Activated T-helper 17 cell treated with anti-CD3 and anti-CD28 coated beads, Interleukin-2, amount 50 U/mL, for 72 hours (primary cell): Measurements from ENCODE around the gene GXYLT1. TPM values are rescaled to one million over a fixed set of nuclear protein-coding genes. Genes with fewer than 3 reads are reported as not detected.
A peak's percentile ranks its signal among the peaks of the same experiment; 100 is the strongest.
"Not testable (repeated sequence)": the region's sequence is repeated elsewhere in the genome, so short reads cannot be mapped to it uniquely, and the experiment has no call there.

Experiments used
- ATAC-seq: fragments of 150-1000 bp; cut with Tn5 transposase; replicated peaks from 2 replicates; pipeline ENCODE4 v1.10.0; 2021; ENCODE audit warnings: mild to moderate bottlenecking, moderate library complexity
- H3K27ac Mint-ChIP-seq: one replicate; pipeline ENCODE4 v1.8.0; 2022; ENCODE audit warnings: mixed read lengths
- H3K27me3 Mint-ChIP-seq: one replicate; pipeline ENCODE4 v1.8.0; 2022; ENCODE audit warnings: mixed read lengths
- H3K36me3 Mint-ChIP-seq: one replicate; pipeline ENCODE4 v1.8.0; 2022; ENCODE audit warnings: low read depth, mild to moderate bottlenecking, mixed read lengths
- H3K4me1 Mint-ChIP-seq: one replicate; pipeline ENCODE4 v1.8.0; 2022; ENCODE audit warnings: mixed read lengths
- H3K4me3 Mint-ChIP-seq: one replicate; pipeline ENCODE4 v1.8.0; 2022; ENCODE audit warnings: mild to moderate bottlenecking, mixed read lengths
- H3K9me3 Mint-ChIP-seq: one replicate; pipeline ENCODE4 v1.8.0; 2022; ENCODE audit warnings: mixed read lengths
- total RNA-seq, 2 donors: library from RNA; stranded (reverse); gene quantifications; one replicate each; pipeline ENCODE4 v1.2.3, GENCODE V29; 2022

Gene GXYLT1, protein sequence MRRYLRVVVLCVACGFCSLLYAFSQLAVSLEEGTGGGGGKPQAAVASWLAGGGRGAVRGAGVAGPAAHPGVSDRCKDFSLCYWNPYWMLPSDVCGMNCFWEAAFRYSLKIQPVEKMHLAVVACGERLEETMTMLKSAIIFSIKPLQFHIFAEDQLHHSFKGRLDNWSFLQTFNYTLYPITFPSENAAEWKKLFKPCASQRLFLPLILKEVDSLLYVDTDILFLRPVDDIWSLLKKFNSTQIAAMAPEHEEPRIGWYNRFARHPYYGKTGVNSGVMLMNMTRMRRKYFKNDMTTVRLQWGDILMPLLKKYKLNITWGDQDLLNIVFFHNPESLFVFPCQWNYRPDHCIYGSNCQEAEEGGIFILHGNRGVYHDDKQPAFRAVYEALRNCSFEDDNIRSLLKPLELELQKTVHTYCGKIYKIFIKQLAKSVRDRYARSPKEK
- 10 to 100 TPM in 1 of 2 donors, 1 to 10 TPM in 1; 7.3 to 11.5 TPM for total RNA-seq

DNA sequence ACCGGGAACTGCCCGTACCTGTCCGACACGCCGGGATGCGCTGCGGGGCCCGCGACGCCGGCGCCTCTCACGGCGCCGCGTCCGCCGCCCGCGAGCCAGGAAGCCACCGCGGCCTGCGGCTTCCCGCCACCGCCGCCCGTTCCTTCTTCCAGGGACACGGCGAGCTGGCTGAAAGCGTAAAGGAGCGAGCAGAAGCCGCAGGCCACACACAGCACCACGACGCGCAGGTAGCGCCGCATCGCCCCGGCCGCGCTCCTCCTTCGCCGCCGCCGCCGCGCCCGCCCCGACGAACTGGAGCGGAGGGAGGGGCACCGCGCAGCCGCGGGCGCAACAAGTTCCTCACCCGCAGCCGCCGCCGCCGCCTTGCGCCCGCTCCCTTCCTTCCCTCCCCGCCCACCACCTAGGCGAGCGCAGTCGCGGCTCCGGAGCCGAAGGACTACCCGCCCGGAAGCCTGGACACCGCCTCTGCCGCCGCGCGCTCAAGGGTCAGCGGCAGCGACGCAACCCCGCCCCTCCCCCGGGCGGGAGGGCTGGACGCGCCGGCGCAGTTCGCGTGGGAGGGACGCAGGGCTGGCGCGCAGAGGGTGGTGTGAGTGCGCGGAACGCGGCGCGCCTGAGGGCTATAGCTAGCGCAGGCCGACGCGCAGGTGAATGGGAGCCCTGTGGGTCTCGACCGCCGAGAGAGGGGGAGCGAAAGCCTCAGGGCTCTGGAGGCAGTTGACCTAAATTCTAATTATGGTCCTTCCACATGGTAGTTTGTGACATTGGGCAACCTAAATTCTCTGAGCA is at the start of gene GXYLT1:
TSS of gene GXYLT1 (minus strand) at position 467 of the 789 bp plus-strand sequence. CDS start at position 239, 228 bp downstream.
- H3K4me1 Mint-ChIP-seq = peaks cover 23% of the 10 kb centered on the region
- H3K36me3 Mint-ChIP-seq = no peaks in the 10 kb centered on the region
- H3K4me3 Mint-ChIP-seq = peak within 1 kb of the TSS; percentile 88
- H3K27me3 Mint-ChIP-seq = no peaks in the 10 kb centered on the region
- H3K9me3 Mint-ChIP-seq = no peaks in the 10 kb centered on the region
- peak within 1 kb of the TSS; percentile 72 for H3K27ac Mint-ChIP-seq
- ATAC-seq = peak; percentile 94

DNA sequence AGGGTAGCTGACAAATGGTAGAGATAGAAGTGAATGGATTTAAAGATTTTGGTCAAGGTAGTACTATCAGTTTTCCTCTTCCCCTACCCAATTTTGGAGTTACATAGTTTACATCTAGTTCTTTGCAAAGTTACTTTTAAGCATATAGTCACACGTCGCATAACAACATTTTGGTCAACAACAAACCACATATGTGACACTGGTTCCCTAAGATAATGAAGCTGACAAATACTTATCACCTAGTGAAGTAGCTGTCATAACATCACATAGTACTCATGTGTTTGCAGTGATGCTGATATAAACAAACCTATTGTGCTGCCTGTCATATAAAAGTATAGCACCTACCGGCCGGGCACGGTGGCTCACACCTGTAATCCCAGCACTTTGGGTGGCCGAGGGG is 48.0 kb upstream of the GXYLT1 start:
- Mint-ChIP-seq H3K36me3 (peaks cover 35% of the 10 kb centered on the region), H3K4me1 (peaks cover 6% of the 10 kb centered on the region), H3K9me3 (no peaks in the 10 kb centered on the region), H3K27me3 (no peaks in the 10 kb centered on the region), H3K4me3 (no peak overlapping the region), H3K27ac (no peak overlapping the region)
- ATAC-seq = no peak

DNA sequence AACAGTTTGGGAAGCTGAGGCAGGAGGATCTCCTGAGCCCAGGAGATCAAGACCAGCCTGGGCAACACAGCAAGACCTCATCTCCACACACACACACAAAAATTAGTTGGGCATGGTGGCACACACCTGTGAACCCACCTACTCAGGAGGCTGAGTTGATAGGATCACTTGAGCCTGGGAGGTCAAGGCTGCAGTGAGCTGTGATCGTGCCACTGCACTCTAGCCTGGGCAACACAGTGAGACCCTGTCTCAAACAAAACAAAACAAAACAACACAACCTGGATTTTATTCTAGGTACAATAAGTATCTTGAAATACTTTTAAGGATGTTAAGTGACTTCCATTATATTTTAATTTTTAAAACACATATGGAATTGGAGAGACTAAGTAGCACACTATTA is 47.6 kb upstream of the GXYLT1 start:
- ATAC-seq = no peak
- H3K27ac Mint-ChIP-seq = no peak overlapping the region
- peaks cover 6% of the 10 kb centered on the region for H3K4me1 Mint-ChIP-seq
- H3K27me3 Mint-ChIP-seq = no peaks in the 10 kb centered on the region
- no peaks in the 10 kb centered on the region for H3K9me3 Mint-ChIP-seq
- H3K4me3 Mint-ChIP-seq = no peak overlapping the region
- peaks cover 35% of the 10 kb centered on the region for H3K36me3 Mint-ChIP-seq

DNA sequence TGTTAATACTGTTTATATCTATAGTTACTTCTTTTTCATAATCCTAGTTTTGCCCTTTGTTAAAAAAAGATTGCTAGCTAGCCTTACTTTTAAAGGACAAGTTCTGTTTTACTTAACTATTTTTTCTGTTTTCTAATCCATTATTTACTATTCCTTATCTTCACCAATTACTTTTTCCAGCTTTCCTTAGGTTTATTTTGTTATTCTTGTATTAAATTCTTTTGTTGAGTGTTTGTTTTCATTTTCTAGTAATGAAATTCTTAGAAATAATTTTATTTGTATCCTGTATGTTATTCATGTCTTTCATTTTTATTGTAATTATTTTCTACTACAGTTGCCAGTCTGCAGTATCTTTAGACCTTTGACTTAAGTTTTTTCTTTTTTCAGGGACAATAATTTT is 45.7 kb upstream of the GXYLT1 start:
- peaks cover 23% of the 10 kb centered on the region for H3K36me3 Mint-ChIP-seq
- no peaks in the 10 kb centered on the region for H3K27me3 Mint-ChIP-seq
- peaks cover 6% of the 10 kb centered on the region for H3K4me1 Mint-ChIP-seq
- H3K9me3 Mint-ChIP-seq = no peaks in the 10 kb centered on the region
- H3K27ac Mint-ChIP-seq = no peak overlapping the region
- ATAC-seq = no peak
- H3K4me3 Mint-ChIP-seq = no peak overlapping the region

DNA sequence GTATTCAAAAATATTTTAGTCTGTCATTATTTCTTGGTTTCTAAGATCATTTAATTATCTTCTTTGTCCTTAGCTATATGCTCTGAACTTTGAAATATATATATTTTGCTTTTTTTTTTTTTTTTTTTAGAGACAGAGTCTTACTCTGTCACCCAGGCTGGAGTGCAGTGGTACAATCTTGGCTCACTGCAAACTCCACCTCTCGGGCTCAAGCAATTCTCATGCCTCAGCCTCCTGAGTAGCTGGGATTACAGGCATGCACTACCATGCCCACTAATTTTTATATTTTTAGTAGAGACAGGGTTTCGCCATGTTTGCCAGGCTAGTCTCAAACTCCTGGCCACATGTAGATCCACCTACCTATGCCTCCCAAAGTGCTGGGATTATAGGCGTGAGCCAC is 43.6 kb upstream of the GXYLT1 start:
- H3K4me1 Mint-ChIP-seq, ATAC-seq, H3K27ac Mint-ChIP-seq, H3K9me3 Mint-ChIP-seq, H3K4me3 Mint-ChIP-seq, H3K27me3 Mint-ChIP-seq: not testable (repeated sequence)
- H3K36me3 Mint-ChIP-seq = peaks cover 32% of the 10 kb centered on the region

DNA sequence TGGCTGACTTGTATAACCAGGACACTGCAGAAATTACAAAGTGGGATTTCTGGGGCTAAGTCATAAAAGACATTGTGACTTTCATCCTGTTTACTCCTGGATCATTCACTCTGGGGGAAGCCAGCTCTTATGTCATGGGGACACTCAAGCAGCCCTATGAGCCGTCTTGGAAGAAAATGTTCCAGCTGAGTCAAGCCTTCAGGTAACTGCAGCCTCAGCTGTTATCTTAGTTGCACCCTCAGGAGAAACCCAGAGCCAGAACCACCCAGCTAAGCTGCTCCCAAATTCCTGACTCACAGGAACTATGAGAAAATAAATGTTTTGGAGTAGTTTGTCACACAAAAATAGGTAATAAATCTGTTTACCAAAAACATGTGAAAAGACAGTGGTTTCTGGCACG is 43.1 kb upstream of the GXYLT1 start:
- Mint-ChIP-seq H3K27me3 (no peaks in the 10 kb centered on the region), H3K27ac (no peak overlapping the region), H3K36me3 (peaks cover 33% of the 10 kb centered on the region), H3K9me3 (no peaks in the 10 kb centered on the region), H3K4me3 (no peak overlapping the region), H3K4me1 (peaks cover 6% of the 10 kb centered on the region)
- ATAC-seq = no peak

DNA sequence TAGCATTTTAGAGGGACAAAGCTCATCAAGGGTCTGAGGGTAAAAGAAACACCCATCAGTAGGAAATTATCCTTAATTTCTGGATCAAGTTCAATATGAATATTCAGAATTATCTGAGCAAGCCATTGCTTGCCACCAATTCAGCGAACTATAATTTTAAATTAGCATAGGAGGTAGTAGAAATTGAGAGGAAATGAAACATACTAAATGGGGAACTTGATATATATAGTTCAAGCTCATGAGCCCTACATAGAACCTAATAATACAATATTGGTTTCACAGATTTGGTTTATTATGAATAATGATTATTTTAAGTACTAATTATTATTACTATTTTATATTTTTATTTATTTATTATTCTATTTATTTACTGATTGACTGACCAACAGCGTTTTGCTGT is 42.1 kb upstream of the GXYLT1 start:
- ATAC-seq = no peak
- no peaks in the 10 kb centered on the region for H3K9me3 Mint-ChIP-seq
- H3K27me3 Mint-ChIP-seq = no peaks in the 10 kb centered on the region
- peaks cover 12% of the 10 kb centered on the region for H3K4me1 Mint-ChIP-seq
- peaks cover 33% of the 10 kb centered on the region for H3K36me3 Mint-ChIP-seq
- no peak overlapping the region for H3K27ac Mint-ChIP-seq
- no peak overlapping the region for H3K4me3 Mint-ChIP-seq

DNA sequence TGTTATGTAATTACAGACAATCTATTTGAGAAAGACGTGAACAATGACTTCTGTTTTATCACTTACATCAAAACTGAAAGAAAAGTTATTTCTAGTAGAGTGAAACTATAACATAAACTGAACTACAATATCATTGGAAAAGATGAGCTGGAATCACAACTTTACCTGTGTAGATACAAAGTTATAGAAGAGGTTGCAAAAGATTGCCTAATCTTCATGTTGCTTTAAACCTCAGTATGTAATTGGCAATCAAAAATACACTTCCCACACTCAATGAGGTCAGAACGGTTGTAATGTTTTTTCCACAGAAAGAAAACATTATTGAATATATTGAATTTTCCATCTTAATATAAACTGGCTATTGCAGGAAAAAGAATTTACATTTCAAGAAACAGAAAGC is 37.7 kb upstream of the GXYLT1 start:
- ATAC-seq = no peak
- no peaks in the 10 kb centered on the region for H3K9me3 Mint-ChIP-seq
- H3K4me3 Mint-ChIP-seq = no peak overlapping the region
- no peaks in the 10 kb centered on the region for H3K27me3 Mint-ChIP-seq
- peaks cover 25% of the 10 kb centered on the region for H3K36me3 Mint-ChIP-seq
- peak overlapping the region; percentile 37 for H3K27ac Mint-ChIP-seq
- peaks cover 6% of the 10 kb centered on the region for H3K4me1 Mint-ChIP-seq

DNA sequence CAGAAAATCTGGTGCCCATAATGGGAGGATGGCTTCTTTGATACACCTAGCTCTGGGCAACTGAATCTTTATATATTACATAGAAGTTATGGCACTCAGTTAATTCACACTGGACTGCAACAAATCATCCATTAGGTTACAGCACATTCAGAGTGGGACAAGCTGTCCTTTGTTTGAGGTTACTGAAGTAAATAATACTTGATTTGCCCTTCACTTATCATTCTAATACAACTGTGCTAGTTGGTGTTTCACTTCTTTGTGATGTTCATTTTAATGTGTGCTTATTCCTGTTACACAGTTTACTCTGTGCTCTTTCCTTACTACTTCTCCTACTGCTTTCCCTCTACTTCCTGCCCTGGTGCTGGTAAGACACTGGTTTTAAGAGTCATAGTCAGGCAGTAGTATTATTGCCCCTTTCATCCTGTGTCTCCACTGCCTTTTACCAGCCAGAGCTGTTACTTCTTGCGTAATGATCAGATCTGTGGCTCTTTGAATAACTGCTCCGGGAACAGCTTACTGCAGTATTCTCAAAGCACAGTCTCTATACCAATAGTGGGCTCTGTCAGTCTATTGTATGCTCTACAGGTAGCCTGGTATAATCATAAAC is 36.4 kb upstream of the GXYLT1 start:
- ATAC-seq = no peak
- no peak overlapping the region for H3K27ac Mint-ChIP-seq
- no peaks in the 10 kb centered on the region for H3K27me3 Mint-ChIP-seq
- peaks cover 4% of the 10 kb centered on the region for H3K9me3 Mint-ChIP-seq
- peaks cover 6% of the 10 kb centered on the region for H3K4me1 Mint-ChIP-seq
- H3K4me3 Mint-ChIP-seq = no peak overlapping the region
- peaks cover 38% of the 10 kb centered on the region for H3K36me3 Mint-ChIP-seq

DNA sequence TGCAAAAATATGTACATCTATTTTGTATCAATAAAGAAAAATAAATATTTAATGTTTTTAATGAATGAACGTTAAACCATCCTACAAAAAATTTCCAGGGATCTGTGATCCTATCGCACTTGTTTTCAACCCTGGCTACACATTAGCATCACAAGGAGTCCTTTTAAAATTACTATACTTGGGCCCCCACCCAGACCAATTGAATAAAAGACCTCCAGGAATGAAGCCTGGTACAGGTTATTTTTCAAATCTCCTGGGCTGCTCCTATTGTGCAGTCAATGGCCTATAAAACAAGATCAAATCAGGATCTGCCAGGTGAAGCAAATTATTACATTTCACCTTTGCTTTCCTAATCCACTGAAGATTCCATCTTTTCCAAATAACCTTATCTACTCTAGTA is 33.4 kb upstream of the GXYLT1 start:
- no peak overlapping the region for H3K4me3 Mint-ChIP-seq
- H3K27me3 Mint-ChIP-seq = no peaks in the 10 kb centered on the region
- H3K27ac Mint-ChIP-seq = no peak overlapping the region
- H3K4me1 Mint-ChIP-seq = peaks cover 19% of the 10 kb centered on the region
- no peak for ATAC-seq
- H3K36me3 Mint-ChIP-seq = peaks cover 28% of the 10 kb centered on the region
- peaks cover 4% of the 10 kb centered on the region for H3K9me3 Mint-ChIP-seq

DNA sequence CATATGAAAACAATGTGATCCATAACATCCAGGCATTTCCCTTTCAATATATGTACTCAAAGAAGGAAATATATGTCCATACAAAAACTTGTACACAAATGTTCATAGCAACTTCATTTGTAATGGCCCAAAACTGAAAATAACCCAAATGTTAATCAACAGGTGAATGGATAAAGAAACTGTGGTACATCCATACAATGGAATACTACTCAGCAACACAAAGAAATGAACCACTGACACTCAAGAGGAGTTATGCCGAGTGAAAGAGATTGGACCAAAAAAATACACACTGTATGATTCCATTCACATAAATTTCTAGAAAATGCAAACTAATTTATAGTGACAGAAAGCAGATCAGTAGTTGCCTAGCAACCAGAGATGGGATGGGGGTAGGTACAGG is 30.3 kb upstream of the GXYLT1 start:
- H3K36me3 Mint-ChIP-seq = peaks cover 44% of the 10 kb centered on the region
- no peak overlapping the region for H3K27ac Mint-ChIP-seq
- no peak overlapping the region for H3K4me3 Mint-ChIP-seq
- H3K9me3 Mint-ChIP-seq = peaks cover 4% of the 10 kb centered on the region
- no peak for ATAC-seq
- H3K4me1 Mint-ChIP-seq = peaks cover 13% of the 10 kb centered on the region
- H3K27me3 Mint-ChIP-seq = no peaks in the 10 kb centered on the region

DNA sequence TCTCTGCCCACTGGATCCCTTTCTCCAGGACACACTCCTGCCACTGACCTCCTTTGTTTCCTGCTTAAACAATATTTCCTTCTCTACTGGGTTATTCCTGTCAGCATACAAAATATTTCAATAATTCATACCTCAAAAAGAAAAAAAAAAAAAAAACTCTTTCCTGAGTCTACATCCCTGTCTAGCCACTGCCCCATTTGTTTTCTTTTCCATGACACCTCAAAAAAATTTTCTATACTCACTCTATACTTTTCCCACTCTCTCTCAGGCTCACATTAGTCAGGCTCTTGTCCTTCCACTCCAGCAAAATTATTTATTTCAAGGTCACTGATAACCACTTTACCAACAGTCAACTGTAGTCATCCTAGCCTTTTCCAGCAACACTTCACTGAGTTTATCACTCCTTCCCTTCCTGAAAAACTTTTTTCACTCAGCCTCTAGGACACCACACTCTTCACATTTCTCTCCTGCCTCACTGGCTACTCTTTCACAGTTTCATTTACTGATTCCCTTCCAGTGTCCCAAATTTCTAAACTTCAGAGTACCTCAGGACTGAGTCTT is 29.4 kb upstream of the GXYLT1 start:
- Mint-ChIP-seq H3K27ac (peak overlapping the region; percentile 1), H3K9me3 (peaks cover 4% of the 10 kb centered on the region), H3K4me1 (peaks cover 13% of the 10 kb centered on the region), H3K36me3 (peaks cover 44% of the 10 kb centered on the region), H3K27me3 (no peaks in the 10 kb centered on the region), H3K4me3 (no peak overlapping the region)
- no peak for ATAC-seq

DNA sequence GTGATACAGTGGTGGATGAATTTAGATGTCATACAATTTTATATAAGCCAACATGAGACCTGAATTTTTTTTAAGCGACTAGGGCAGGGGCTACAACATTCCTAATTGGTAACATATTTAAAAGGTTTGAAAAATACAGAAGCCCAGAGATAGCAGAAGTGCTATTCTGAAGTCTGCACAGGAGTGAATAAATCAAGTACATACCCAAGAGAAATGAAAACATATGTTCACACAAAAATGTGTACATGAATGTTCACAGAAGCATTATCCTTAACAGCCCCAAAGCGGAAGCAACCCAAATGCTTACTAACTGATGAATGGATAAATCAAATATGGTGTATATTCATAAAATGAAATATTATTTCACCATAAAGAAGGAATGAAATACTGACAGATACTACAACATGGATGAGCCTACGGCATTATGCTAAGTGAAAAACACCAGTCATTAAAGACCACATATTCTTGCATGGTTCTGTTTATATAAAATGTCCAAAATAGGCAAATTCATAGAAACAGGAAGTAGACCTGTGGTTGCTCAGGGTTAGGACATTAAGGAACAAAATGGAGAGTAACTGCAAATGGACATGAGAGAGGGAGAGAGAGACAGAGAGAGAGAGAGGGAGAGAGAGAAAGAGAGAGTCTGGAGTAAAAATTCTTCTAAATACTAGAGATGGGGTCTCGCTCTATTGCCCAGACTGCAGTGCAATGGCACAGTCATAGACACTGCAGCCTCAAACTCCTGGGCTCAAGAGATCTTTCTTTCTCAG is 28.0 kb upstream of the GXYLT1 start:
- H3K27ac Mint-ChIP-seq = peak overlapping the region; percentile 1
- H3K4me3 Mint-ChIP-seq = no peak overlapping the region
- peaks cover 13% of the 10 kb centered on the region for H3K4me1 Mint-ChIP-seq
- ATAC-seq = no peak
- peaks cover 42% of the 10 kb centered on the region for H3K36me3 Mint-ChIP-seq
- peaks cover 4% of the 10 kb centered on the region for H3K9me3 Mint-ChIP-seq
- no peaks in the 10 kb centered on the region for H3K27me3 Mint-ChIP-seq

DNA sequence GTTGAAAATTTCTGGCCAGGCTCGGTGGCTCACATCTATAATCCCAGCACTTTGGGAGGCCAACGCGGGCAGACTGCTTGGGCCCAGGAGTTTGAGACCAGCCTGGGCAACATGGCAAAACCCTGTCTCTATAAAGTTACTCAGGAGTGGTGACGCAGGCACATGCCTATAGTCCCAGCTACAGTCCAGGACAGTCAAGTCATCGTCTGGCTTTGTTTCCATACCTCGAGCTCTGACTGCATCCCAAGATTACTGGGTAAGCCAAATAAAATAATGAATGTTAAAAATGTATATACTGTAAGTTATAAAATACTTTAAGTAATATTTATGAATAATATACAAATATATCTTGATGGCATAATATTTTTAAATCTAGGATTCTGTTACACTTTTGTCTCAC is 23.0 kb upstream of the GXYLT1 start:
- H3K36me3 Mint-ChIP-seq = peaks cover 27% of the 10 kb centered on the region
- H3K27me3 Mint-ChIP-seq = no peaks in the 10 kb centered on the region
- H3K27ac Mint-ChIP-seq = no peak overlapping the region
- H3K4me3 Mint-ChIP-seq = no peak overlapping the region
- peaks cover 5% of the 10 kb centered on the region for H3K4me1 Mint-ChIP-seq
- ATAC-seq = no peak
- no peaks in the 10 kb centered on the region for H3K9me3 Mint-ChIP-seq
